ENCODE data around the gene PTPRT.

Gene PTPRT

GRCh38 chr20:42441864-42442331, 747.8 kb downstream of the PTPRT start:
- DNase-seq: no peak

- DNase-seq: no peak
Measured at GRCh38 chr20:42441196-42441863, 748.4 kb downstream of the PTPRT start.

GRCh38 chr20:42435230-42435629, 754.5 kb downstream of the PTPRT start:
- DNase-seq: no peak

- DNase-seq: no peak
Measured at GRCh38 chr20:42432496-42433334, 757.0 kb downstream of the PTPRT start.

- no peak for DNase-seq
Measured at GRCh38 chr20:42430598-42430997, 759.1 kb downstream of the PTPRT start.

- no peak for DNase-seq
Measured at GRCh38 chr20:42429761-42430458, 759.8 kb downstream of the PTPRT start.

GRCh38 chr20:42419814-42420532, 769.7 kb downstream of the PTPRT start:
- no peak for DNase-seq

- DNase-seq: no peak
Measured at GRCh38 chr20:42406826-42407225, 782.9 kb downstream of the PTPRT start.

- no peak for DNase-seq
Measured at GRCh38 chr20:42402455-42402854, 787.3 kb downstream of the PTPRT start.

GRCh38 chr20:42401613-42402012, 788.1 kb downstream of the PTPRT start:
- no peak for DNase-seq

GRCh38 chr20:42399802-42400201, 789.9 kb downstream of the PTPRT start:
- no peak for DNase-seq

GRCh38 chr20:42392442-42392841, 797.3 kb downstream of the PTPRT start:
- no peak for DNase-seq

GRCh38 chr20:42391807-42392206, 797.9 kb downstream of the PTPRT start:
- no peak for DNase-seq

- DNase-seq: no peak
Measured at GRCh38 chr20:42380287-42380686, 809.4 kb downstream of the PTPRT start.

- no peak for DNase-seq
Measured at GRCh38 chr20:42379385-42379784, 810.3 kb downstream of the PTPRT start.

GRCh38 chr20:42378826-42379225, 810.9 kb downstream of the PTPRT start:
- DNase-seq: no peak

GRCh38 chr20:42376131-42376530, 813.6 kb downstream of the PTPRT start:
- DNase-seq: no peak

- no peak for DNase-seq
Measured at GRCh38 chr20:42373049-42373448, 816.7 kb downstream of the PTPRT start.

- DNase-seq: no peak
Measured at GRCh38 chr20:42370075-42370474, 819.6 kb downstream of the PTPRT start.

- DNase-seq: no peak
Measured at GRCh38 chr20:42368910-42369309, 820.8 kb downstream of the PTPRT start.

- DNase-seq: no peak
Measured at GRCh38 chr20:42366626-42367025, 823.1 kb downstream of the PTPRT start.

- no peak for DNase-seq
Measured at GRCh38 chr20:42364446-42364845, 825.3 kb downstream of the PTPRT start.

- no peak for DNase-seq
Measured at GRCh38 chr20:42361402-42361970, 828.2 kb downstream of the PTPRT start.

Data from stimulated activated CD4-positive, alpha-beta T cell treated with anti-CD3 and anti-CD28 coated beads, Interleukin-2, amount 100 ng/mL, for 48 hours (primary cell).